OCI-LY1 (cell line): ENCODE results near the gene RAF1.

Experiments used
- EZH2 ChIP-seq: fragments of 200-600 bp; sonication (generic), shearing (Covaris generic); IDR thresholded peaks from 2 replicates; pipeline ENCODE4 v1.8.0; 2017; ENCODE audit warnings: borderline replicate concordance, mixed run types, mild to moderate bottlenecking, antibody characterized with exemption, low read length, moderate library complexity, mixed read lengths
- TF ChIP-seq, protein P1 (sequence below): fragments of 200-600 bp; sonication (generic), shearing (Covaris generic); IDR thresholded peaks from 2 replicates; pipeline ENCODE4 v1.5.1; 2017; ENCODE audit warnings: mild to moderate bottlenecking, antibody characterized with exemption, low read length, moderate library complexity, mixed read lengths

DNA sequence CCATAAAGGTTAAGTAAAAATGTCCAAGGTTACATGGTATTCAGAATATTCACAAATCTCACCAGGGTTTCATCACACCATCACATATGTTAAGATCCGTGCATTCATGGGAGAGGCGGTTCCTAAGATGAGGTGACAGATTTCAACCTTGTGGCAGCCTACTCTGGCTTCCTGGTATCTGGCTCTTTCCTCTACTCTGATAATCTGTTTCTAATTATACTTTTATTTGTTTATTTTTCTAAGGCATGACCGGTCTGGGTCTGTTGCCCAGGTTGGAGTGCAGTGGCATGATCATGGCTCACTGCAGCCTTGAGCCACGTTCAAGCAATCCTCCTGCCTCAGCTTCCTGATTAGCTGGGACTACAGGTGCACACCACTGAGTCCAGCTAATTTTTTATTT, 34.4 kb downstream of the RAF1 start:
- TF ChIP-seq, protein P1, sequence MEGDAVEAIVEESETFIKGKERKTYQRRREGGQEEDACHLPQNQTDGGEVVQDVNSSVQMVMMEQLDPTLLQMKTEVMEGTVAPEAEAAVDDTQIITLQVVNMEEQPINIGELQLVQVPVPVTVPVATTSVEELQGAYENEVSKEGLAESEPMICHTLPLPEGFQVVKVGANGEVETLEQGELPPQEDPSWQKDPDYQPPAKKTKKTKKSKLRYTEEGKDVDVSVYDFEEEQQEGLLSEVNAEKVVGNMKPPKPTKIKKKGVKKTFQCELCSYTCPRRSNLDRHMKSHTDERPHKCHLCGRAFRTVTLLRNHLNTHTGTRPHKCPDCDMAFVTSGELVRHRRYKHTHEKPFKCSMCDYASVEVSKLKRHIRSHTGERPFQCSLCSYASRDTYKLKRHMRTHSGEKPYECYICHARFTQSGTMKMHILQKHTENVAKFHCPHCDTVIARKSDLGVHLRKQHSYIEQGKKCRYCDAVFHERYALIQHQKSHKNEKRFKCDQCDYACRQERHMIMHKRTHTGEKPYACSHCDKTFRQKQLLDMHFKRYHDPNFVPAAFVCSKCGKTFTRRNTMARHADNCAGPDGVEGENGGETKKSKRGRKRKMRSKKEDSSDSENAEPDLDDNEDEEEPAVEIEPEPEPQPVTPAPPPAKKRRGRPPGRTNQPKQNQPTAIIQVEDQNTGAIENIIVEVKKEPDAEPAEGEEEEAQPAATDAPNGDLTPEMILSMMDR: no peak
- TF ChIP-seq EZH2: no peak
